ENCODE measurements around the gene ME2.
"Not testable (repeated sequence)": the region's sequence is repeated elsewhere in the genome, so short reads cannot be mapped to it uniquely, and the experiment has no call there.

The ME2 gene

GRCh38 chr18:50928551-50928950 is 49.6 kb downstream of the ME2 start:
- DNase-seq, result no peak

DNA sequence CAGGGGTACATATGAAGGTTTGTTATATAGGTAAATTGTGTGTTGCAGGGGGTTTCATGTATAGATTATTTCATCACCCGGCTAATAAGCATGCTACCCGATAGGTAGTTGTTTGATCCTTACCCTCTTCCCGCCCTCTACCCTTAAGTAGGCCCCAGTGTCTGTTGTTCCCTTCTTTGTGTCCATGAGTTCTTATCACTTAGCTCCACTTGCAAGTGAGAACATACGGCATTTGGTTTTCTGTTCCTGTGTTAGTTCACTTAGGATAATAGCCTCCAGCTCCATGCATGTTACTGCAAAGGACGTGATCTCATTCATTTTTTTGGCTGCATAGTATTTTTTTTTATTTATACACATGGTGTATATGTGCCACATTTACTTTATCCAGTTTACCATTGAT is 54.8 kb downstream of the ME2 start:
- DNase-seq, result no peak

DNA sequence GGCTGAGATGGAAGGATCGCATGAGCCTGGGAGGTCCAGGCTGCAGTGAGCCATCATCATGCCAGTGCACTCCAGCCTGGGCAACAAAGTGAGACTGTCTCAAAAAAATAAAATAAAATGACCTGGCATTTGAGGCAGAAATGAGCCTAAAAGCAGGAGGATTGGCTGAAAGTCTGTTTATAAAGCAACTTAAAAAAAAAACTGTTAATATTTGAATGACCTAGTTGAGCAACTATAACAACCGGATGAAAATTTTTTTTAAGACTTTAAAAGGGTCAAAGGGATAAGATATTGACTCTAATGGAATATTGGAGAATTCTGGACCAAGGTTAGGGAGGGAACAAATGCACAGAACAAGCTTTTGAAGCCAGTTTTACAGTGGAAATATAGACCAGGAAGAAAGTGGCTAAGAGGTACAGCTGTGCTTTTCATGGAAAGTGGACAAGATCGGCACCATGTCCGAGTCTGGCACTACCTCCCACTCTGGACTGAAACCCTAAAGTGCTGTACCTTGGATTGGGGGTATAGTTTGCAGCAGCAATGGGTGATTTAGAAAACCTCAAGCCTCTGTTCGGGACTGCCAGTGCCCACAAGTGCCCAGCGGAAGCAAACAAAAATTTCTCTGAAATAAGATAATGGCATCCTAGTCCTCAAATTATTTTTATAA is 55.8 kb downstream of the ME2 start:
- no peak for DNase-seq

DNA sequence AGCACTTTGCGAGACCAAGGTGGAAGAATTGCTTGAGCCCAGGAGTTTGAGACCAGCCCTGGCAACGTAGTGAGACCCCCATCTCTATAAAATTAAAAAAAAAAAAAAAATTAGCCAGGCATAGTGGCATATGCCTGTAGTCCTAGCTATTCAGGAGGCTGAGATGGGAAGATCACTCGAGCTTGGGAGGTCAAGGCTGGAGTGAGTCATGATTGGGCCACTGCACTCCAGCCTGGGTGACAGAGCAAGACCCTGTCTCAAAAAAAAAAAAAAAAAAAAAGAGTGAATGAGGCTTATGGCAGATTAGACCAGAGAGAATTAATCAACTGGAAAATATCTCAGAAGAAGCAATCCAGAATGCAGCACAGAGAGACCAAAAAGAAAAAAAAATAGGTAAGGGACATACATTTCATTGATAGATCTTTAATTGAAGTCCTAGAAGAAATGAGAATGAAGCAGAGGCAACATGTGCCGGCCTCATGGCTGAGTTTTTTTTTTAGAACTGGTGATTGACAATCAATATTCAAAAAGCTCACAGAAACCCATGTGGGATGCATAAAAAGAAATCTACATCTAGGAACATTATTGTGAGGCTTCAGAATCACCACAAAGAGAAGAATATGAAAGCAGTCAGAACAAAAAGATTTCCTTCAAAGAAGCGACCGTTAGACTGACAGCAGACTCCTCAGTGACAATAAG is 56.7 kb downstream of the ME2 start:
- DNase-seq, result no peak

GRCh38 chr18:50937183-50937582 is 58.3 kb downstream of the ME2 start:
- DNase-seq, result no peak

DNA sequence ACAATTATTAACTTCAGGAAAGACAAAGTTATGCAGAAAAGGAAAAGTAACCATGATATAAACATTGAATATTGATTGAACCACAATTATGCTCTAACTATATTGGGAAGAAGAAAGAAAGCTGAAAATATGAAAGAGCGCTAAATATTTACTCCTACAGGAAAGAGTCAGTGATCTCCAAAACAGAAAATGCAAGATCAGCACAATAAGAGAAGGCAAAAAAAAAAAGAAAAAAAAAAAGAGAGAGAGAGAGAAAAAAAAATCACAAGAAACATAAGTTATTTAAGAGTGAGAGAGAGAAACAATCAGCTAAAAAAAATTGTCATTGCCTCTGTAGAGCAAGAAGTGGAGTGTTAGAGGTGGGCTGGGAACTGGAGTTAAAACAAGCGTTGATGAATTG is 60.0 kb downstream of the ME2 start:
- no peak for DNase-seq

DNA sequence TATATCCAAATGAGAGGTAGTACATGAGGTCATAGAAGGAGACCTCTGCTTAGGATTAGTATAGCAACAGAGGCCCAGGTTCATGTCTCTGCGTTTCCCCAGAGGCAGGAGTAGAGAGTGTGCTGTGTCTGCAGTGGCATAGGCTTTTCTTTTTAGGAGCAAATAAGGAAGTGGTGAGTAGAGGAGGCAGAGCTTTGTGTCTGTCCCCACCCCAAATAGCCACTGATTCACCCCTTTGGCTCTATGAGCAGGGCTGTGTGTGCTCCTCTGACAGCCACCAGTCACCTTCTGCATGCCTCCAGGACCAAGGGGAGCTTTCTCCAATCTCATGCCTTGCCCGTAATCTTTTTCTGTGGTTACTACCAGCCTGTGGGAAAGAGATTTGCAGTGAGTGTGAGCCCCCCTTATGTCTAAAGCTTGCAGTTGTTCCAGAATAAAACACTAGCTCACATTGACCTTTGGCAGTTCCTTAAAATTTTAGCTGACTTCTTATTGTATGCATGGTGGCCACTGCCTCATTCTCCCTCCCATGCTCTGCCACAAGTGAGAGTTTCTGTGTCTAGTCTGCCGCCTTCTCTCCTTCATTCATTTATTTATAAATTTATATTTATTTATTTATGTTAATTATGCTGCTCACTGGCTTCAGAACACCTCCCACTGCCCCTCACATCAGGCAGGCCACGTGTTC is 65.5 kb downstream of the ME2 start:
- peak in 1 of 2 donors; percentile 13 for DNase-seq

- DNase-seq, result not testable (repeated sequence)
These were observed 67.0 kb downstream of the ME2 start for GRCh38 chr18:50945918-50946317.

DNA sequence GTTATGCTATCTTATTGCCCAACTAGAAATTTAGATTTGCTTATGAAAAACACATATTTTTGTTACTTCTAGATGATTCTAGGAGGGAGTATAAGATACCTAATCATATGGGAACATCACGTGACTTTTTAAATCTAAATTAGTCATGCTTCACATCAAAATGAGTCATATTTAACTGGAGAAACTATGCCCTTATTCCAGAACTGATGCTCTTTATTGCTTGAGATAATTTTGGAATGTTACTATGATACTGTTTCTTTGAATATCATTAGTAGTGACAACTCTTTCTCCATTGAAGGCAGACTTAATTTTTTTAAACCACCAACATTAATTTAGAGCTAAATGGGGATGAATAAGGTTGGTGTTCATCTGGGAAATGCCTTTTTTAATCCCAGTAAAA is 69.0 kb downstream of the ME2 start:
- no peak for DNase-seq

DNA sequence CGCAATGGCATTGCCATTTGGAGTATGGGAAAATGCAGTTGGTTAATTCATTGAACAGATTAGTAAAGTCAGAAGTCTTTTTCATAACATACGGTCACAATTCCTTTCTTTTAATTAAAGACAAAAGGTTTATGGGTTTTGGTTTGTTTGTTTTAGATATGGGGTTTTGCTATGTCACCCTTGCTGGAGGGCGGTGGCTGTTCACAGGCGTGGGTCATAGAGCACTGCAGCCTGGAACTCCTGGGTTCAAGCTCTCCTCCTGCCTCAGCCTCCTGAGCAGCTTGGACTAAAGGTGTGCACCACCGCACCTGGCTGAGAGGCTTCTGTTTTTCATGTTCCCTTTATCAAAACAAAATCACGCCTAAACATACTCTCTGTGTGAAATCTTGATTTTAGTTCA is 70.3 kb downstream of the ME2 start:
- DNase-seq, result no peak

DNA sequence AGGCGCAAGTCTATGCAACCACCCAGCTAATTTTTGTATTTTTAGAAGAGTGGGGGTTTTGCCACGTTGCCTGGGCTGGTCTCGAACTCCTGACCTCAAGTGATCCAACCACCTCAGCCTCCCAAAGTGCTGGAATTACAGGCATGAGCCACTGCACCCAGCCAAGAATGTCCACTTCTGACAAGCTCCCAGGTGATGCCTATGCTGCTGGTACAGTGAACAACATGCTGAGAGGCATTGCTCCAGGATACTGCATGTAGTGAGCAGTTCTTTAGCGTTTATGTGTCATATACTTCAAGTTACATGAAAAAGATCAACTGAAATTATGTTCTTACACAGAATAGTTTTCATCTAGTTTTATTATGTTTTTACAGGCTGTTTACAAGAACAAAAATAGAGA is 71.7 kb downstream of the ME2 start:
- no peak for DNase-seq

DNA sequence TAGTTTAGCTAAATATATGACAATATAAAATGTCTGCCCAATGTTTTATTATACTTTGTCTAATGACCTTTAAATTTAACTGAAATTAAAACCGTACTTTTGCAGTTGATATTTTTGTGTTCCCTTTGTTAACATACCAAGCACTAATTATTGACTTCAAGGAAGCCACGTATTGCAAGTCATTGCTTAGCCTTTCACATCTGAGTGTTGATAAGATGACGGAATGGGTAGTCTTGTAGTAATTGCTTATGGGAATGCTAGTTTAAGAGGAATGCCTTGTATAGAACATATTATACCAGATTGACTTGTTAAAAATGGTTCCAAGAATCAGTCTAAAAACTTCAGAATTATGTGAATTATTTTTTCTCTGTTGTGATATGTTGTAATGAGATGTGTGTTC is 74.9 kb downstream of the ME2 start:
- DNase-seq, result no peak

GRCh38 chr18:50955253-50955652 is 76.3 kb downstream of the ME2 start:
- DNase-seq, result no peak

- no peak for DNase-seq
These were observed 77.2 kb downstream of the ME2 start for GRCh38 chr18:50956116-50956515.

DNA sequence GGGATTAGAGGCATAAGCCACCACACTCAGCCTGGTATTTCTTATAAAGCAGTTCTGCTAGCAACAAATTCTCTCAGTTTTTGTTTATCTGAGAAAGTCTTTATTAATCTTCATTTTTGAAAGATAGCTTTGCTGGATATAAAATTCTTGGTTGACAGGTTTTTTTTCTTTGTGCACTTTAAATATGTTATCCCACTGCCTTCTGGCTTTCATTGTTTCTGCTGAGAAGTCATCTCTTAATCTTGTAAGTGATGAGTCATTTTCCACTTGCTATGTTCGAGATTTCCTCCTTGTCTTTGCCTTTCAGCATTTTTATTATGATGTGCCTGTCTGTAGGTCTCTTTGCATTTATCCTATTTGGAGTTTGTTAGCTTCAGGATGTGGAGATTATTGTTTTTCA is 83.1 kb downstream of the ME2 start:
- DNase-seq, result no peak

- DNase-seq, result peak; percentile 74 to 78
These were observed 89.1 kb downstream of the ME2 start, which contains the start of gene ELAC1 for GRCh38 chr18:50967714-50968661. Gene ELAC1 (plus strand): TSS chr18:50968040. CDS start chr18:50974405, 6,365 bp downstream.

- no peak for DNase-seq
These were observed 90.5 kb downstream of the ME2 start for GRCh38 chr18:50969448-50969847.

DNA sequence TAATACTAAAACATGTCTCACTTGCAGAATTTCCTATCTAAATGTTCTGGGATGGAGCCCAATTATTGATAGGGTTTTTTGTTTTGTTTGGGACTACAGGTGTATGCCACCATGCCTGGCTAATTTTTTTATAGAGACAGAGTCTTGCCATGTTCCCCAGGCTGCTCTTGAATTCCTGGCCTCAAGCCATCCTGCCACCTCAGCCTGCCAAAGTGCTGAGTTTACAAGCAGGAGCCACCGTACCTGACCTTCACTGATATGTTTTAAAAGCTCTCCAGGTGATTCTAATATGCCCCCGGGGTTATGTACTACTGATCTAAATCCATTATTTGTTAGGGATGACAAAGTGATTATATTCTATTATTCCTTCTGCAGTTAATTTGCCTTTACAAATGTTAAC is 91.1 kb downstream of the ME2 start:
- no peak for DNase-seq

DNA sequence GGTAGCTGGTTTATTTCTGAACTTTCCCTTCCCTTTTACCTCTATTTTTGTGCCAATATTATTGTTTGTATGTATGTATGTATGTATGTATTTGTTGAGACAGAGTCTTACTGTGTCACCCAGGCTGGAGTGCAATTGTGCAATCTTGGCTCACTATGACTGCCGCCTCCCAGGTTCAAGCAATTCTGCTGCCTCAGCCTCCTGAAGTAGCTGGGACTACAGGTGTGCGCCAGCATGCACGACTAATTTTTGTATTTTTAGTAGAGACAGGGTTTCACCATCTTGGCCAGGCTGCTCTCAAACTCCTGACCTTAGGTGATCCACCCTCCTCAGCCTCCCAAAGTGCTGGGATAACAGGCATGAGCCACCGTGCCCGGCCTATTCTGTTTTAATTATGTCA is 93.5 kb downstream of the ME2 start:
- DNase-seq, result not testable (repeated sequence)

DNA sequence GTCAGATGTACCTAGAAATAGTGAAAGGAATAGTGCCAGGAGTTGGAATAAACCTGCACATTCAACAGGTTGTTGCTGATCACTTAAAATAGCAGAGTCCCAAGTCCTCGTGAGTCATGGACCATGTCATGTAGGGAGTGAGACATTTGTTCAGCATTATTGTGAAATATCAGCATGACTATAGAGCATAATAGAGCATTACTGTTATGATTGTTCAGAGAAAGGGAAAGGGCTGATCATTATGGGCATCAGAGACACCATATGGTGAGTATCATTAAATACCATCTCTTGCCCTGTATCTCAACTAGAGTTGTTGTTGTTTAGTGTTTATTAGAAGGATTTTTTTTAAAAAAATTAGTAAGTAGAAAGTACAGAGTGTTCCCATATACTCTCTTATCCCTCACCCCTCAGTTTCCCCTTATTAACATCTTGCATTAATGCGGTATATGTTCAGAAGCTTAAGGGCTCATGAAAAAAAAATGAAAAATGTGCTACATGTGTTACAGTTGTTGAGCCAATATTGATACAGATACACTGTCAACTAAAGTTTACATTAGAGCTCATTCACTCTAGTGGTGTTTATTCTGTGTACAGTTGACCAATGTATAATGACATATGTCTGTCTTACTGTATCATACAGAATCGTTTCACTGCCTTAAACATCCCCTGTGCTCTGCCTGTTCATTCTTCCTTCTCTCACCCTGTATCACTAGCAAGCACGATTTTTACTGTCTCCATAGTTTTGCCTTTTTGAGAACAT is 94.6 kb downstream of the ME2 start:
- DNase-seq, result no peak

DNA sequence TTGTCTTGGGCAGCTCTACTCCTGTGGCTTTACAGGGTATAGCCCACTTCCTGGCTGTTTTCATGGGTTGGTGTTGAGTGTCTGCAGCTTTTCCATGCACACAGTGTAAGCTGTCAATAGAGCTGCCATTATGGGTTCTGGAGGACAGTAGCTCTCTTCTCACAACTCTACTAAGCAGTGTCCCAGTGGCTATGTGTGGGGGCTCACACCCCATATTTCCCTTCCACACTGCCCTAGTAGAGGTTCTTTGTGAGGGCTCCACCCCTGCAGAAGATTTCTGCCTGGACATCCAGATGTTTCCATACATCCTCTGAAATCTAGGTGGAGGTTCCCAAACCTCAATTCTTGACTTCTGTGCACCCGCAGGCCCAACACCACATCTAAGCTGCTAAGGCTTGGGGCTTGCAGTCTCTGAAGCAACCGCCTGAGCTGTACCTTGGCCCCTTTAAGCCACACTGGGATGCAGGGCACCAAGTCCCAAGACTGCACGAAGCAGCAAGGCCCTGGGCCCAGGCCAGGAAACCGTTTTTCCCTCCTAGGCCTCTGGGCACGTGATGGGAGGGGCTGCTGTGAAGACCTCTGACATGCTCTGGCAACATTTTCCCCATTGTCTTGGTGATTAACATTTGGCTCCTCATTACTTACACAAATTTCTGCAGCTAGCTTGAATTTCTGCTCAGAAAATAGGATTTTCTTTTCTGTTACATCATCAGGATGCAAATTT is 98.3 kb downstream of the ME2 start:
- DNase-seq, result no peak

Measured in hippocampal formation (tissue), 2 donors.